GM18520 (cell line): ENCODE data around the gene SLC23A1.
"Not testable (repeated sequence)": the region's sequence is repeated elsewhere in the genome, so short reads cannot be mapped to it uniquely, and the experiment has no call there.

Source experiments
- ATAC-seq: cut with Tn5 transposase; IDR thresholded peaks from one replicate; pipeline ENCODE4 v1.9.1; 2021; ENCODE audit not compliant: unreplicated experiment

Gene SLC23A1

DNA sequence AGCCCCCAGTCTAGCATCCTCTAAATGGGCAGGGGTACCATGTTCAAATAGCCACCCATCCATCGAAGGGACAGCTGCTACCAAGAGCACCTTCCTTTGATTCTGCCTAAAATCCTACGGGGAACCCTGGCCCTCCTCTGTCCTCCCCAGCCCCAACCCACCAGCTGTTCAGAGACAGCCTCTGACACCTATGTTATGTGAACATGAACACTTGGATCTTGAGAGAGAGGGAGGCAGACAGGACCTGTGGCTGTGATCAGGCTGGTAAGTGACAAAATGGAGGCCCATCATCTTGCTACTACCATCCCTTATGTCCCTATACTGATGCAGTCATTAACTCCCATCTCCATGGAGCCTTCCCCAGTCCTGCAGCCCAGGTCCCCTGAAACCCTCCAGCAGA is 8.2 kb downstream of the SLC23A1 start:
- no peak for ATAC-seq

DNA sequence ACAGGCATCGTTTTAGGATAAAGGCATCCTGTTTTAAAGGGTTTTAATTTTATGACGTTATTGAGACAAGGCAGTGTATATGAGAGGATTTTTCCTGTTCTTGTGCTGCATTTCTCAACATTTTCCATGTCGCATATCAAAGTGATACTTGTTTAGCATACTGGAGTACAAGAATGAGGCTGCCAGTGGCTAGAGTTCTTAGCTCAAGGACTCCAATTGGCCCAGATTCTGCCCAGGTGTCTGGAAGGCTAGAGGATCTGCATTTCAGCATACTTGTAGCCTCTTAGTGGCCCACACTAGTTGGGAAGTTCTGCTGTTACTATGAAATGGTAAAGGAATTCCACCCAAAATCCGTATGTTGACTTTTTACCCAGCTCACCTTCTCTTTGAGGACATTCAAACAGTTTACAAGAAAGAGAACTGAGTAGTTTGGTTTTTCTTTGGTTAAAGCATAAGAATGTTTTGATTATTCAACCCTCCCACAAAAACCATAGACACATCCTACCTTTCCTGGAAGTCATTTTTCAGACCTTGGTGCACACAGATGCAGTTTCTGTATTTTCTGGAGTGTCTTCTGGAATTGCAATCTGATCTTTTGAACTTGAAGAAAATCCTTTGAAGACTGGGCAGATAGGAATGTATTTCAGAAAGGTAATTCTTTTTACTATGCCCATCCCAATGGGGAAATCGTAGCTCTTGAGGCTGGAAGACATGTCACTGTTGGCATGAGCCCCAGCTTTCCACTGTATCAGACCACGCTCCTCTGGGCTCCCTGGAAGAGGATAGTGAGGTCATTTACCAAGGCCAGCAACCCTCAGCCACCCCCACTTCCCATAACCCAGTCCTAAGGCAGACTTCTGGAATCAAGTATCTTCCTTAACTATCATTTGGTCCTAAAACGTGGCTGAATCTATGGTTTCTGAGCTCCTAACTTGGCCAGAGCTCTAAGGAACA is 11.3 kb downstream of the SLC23A1 start:
- ATAC-seq = no peak

DNA sequence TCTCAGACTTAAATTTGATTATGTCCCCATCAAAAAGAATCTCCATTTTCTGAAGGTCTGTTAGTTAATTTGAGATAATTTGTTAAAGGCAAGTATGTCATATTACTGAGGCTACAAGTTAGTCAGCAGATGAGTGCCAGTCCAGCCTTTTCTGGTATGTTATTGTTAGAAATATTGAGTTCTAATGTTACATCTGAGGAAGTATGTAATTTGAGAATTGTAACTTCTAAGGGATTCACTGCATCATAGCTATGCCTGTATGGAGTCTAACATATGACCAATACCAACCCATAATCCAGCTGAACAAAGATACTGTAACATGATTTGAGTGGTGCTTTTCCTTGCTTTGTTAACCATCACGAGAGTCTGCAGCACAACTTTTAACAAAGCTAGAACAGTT is 13.9 kb downstream of the SLC23A1 start:
- no peak for ATAC-seq

DNA sequence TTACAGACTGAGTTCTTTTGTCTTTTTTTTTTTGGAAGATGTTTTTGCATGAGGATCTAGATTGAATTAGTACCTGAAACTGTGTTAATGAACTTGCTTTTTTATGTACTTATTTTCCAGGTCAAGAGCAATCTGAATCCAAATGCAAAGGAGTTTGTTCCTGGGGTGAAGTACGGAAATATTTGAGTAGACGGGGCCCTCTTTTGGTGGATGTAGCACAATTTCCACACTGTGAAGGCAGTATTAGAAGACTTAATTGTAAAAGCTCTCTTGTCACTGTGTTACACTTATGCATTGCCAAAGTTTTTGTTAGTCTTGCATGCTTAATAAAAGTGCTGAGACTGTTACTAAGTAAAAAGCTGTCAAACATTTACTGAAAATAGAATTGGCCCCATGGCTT is 14.5 kb downstream of the SLC23A1 start:
- no peak for ATAC-seq

DNA sequence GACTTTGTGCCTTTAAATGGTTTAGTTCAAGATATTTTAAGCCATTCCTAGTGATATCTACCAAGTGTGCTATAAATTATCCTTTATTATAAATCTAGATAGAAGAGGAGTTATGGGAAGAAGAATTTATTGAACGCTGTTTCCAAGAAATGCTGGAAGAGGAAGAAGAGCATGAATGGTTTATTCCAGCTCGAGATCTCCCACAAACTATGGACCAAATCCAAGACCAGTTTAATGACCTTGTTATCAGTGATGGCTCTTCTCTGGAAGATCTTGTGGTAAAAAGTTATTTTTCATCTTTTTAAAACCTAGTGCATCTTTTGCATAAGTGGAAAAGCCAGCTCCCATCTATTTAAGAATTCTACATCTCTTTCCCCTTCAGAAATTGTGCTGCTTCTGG is 18.6 kb downstream of the SLC23A1 start:
- no peak for ATAC-seq

DNA sequence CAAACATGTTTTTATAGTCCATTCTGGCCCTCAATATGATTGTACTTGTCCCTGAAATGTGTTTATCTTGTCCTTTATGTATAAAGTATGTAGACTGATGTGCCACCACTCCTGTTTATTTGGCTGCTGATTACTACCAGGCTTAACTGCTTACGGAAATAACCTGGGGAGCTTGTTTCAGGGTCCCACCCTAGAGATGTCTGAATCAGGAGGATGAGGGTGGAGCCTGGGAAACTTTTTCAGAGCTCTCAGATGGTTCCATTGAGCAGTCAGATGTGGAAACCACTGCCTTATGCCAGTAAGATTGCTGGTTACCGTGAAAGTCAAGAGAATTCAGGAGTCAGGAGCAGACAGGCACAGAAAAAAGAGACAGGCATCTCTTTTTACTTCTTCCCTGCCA is 19.2 kb downstream of the SLC23A1 start:
- ATAC-seq = no peak

DNA sequence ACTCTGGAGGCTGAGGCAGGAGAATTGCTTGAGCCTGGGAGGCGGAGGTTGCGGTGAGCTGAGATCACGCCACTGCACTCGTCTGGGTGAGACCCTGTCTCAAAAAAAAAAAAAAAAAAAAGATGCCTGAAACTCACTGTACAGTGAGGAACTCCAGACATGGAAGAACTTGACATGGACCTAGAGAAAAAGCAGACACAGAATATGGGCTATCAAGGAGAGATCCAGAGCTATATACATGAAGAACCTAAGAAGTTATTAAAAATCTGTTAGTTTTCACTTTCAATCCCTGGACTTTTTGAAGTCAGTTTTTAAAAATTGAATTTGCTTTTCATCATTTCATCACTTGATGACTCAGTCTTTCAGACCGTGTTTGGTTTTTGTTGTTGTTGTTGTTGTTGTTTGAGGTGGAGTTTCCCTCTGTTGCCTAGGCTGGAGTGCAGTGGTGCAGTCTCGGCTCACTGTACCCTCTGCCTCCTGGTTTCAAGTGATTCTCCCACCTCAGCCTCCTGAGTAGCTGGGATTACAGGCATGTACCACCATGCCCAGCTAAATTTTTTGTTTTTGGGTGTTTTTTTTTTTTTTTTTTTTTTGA is 21.2 kb downstream of the SLC23A1 start:
- no peak for ATAC-seq

DNA sequence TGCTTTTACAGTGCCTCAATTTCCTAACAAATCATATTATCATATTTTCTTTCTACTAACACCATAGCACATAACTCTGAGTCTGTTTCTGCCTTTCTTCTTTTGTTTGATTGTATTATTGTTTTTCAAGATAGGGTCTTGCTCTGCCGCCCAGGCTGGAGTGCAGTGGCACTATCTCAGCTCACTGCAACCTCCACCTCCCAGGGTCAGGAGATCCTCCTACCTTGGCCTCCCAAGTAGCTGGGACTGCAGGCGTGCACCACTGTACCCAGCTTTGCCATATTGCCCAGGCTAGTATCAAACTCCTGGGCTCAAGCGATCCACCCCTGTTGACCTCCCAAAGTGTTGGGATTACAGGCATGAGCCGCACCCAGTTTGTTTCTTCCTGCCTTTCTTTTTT is 22.7 kb downstream of the SLC23A1 start:
- ATAC-seq = no peak

DNA sequence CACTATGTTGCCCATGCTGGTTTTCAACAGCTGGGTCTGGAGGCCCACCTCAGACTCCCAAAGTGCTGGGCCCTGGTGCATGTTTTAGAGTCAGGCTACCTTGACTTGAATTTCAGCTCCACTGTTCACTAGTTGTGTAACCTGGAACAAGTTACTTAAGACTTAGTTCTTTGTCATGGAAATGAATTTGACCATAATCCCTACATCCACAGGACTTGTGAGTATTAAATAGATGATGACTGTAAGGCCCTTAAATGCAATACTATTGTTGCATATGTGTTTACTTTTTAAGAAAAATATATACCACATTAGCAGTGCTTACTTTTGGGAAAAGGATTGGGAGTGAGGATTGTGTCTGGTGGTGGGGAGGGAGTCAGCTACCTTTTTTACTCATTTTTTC is 25.0 kb downstream of the SLC23A1 start:
- no peak for ATAC-seq

DNA sequence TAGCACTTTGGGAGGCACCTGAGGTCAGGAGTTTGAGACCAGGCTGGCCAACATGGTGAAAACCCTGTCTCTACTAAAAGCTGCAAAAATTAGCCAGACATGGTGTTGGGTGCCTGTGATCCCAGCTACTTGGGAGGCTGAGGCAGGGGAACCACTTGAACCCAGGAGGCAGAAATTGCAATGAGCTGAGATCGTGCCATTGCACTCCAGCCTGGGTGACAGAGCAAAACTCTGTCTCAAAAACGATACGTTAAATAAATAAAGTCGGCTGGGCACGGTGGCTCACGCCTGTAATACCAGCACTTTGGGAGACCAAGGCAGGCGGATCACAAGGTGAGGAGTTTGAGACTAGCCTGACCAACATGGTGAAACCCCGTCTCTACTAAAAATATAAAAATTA is 27.2 kb downstream of the SLC23A1 start:
- ATAC-seq = not testable (repeated sequence)

DNA sequence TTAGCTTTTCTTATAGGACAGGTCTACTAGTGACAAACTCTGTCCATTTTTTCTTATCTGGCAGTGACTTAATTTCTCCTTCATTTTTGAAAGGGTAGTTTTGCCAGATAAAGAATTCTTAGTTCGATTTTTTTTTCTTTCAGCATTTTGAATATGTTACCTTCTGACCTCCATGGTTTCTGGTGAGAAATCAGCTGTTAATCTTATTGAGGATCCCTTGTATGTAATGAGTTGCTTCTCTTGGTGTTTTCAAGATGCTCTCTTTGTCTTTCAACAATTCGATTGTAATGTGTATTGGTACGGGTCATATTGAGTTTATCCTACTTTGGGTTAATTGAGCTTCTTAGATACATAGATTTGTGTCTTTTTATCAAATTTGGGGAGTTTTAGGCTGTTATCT is 28.9 kb downstream of the SLC23A1 start:
- ATAC-seq = no peak

DNA sequence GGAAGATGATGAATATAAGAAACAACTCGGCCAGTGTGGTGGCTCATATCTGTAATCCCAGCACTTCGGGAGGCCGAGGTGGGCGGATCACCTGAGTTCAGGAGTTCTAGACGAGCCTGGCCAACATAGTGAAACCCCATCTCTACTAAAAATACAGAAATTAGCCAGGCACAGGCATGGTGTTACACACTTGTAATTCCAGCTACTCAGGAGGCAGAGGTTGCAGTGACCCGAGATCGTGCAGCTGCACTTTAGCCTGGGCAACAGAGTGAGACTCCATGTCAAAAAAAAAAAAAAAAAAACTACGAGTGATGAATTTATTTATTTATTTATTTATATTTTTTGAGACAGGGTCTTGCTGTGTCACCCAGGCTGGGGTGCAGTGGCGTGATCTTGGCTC is 35.2 kb downstream of the SLC23A1 start:
- not testable (repeated sequence) for ATAC-seq

DNA sequence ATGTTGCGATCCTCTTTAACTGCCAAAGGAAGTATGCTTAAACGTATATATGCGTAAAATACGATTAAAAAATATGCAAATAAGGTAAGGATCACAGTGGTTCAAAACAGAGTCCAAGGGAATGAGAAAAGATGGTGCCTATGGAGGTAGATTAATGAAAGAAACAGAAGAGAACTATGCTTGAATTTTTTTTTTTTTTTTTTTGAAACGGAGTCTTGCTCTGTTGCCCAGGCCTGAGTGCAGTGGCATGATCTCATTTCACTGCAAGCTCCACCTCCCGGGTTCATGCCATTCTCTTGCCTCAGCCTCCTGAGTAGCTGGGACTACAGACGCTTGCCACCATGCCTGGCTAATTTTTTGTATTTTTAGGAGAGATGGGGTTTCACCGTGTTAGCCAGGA is 37.7 kb downstream of the SLC23A1 start:
- not testable (repeated sequence) for ATAC-seq

DNA sequence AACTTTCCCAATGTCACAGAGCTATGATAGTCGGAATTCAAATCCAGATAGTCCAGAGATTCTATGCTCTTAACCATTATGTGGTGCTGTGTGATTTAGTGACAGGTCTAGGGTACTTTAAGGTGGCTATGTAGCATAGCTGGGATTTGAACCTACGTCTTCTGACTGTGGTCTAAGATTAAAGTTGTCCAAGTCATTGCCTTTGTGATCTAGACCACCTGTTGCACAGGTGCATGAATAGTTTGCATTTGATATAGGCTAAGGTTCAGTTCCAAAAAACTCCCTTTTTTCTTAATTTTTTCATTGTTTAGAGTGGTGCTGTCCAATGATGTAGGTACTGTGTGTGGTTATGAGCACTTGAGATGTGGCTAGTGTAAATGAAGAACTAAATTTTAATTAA is 38.9 kb downstream of the SLC23A1 start:
- ATAC-seq = no peak

DNA sequence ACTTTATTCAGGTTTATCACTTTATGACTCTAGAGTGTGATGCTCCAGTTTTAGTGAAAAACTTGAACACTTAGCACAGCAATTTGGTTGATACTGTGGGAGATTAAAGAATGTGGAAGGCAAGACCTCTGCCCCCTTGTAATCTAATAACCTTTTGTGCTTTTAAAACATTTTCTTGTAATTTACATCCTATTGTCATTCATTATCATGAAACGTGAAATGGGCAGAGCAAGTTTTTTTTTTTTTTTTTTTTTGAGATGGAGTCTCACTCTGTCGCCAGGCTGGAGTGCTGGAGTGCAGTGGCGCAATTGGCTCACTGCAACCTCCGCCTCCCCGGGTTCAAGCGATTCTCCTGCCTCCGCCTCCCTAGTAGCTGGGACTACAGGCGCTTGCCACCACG is 39.6 kb downstream of the SLC23A1 start:
- ATAC-seq = no peak

DNA sequence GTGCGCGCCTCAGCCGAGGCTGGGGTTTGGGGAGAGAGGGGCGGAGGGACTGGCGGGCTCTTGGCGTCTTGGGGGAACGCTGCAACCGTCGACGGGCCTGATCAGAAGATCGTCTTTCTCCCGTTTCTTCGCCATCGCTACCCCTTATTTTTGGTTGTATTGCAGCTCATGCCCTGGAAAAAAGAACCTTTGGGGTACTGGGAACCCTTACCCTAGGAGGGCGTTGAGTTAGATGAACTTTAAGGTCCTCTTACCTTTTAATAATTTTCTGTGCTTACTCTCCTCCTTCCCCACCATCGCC is 40.7 kb downstream of the SLC23A1 start:
- no peak for ATAC-seq

DNA sequence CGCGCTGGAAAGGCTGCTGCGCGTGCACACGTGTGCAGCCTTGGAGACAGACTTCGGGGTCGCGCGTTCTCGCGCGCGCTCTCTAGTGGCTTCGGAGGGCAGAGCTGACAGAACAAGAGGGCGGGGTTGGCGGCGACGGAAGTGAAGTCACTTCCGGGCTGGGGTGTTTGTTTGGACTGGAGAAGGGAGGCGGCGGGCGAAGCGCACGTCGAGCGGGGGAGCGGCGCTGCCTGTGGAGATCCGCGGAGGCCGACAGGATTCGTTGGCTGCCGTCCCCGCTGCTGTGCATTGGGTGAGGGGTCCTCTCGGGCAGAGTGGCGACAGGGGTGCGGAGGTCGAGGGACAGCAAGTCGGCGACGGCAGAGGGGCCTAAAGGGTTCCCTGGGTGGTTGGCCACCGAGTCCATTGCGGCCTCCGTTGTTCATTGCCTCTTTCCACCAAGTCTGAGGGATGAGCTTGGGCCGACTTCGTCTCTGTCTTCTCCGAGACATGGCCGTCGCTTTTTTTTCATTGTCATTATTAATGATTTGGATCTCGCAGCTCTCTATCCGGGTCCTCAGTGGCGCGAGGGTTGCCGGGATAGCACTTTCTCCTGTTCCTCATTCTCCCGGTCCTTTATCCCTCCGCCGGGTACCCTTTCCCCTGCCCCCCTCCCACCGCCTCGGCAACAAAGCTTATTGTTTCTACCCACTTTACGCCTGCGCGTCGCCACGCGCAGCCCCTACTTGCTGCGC is 41.2 kb downstream of the SLC23A1 start, which contains the start of gene PAIP2:
TSS of gene PAIP2 (plus strand) at position 166 of the 734 bp plus-strand sequence. CDS start 21,931 bp downstream, outside the sequence.
- ATAC-seq = peak; percentile 93

DNA sequence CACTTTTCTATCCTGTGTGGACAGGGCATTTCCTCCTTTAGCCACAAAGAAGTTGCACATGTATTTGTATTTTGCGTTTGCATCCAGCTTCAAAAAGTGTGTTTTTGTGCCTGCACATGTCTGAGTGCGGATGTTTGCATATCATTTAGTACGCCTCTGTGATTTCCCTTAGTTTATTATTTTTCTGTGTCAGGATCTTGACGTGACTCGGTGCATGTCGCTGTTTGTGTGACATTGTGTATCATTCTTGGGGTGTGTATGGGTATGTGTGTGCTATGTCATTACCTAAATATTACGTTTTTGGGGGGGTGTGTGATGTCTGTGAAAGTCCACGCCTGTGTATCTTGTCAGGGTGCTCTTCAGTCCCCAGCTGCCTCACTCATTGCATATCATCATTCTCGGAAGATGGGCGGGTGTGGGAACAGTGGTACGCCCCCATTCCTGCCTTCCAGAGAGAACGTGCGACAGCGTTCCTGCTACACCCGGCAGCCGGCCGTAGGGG is 41.9 kb downstream of the SLC23A1 start:
- no peak for ATAC-seq

DNA sequence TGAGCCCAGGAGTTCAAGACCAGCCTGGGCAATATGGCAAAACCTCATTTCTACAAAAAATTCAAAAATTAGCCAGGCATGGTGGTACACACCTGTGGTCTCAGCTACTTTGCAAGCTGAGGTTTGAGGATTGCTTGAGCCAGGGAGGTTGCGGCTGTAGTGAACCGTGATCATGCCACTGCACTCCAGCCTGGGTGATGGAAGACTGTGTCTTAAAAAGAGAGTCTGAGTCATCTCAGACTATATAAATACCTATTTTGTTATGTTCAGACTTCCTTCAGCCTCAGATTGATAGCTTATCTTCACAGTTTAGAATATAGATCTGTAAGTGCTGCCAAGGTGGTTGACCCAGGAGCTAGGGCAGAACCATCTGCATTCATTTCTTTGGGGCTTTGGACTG is 43.0 kb downstream of the SLC23A1 start:
- no peak for ATAC-seq

DNA sequence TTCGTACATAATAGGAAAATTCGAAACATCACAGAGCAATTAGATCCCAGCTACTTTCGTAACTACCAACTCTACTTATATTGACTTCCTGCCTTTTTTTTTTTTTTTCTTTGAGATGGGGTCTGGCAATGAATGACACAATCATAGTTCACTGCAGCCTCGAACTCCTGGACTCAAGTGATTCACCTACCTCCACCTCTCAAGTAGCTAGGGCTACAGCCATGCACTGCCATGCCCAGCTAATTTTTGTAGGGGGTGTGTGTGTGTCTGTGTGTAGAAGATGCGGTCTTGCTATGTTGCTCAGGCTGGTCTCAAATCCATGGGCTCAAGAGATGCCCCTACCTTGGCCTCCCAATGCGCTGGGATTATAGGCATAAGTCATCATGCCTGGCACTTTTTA is 47.3 kb downstream of the SLC23A1 start:
- ATAC-seq = no peak
